Stomach (tissue), 9 donors: Measurements from ENCODE around the gene ILDR2. TPM values are rescaled to one million over a fixed set of nuclear protein-coding genes. Genes with fewer than 3 reads are reported as not detected.
A peak's percentile ranks its signal among the peaks of the same experiment; 100 is the strongest.

Source experiments
- DNase-seq, 2 donors: peaks; one replicate each; pipeline versions ENCODE4 v3.0.0 to v3.0.0-alpha.2; 2013 to 2019
- H3K27ac ChIP-seq, 5 donors: fragments of 200-600 bp in 4 of 5; sonication (generic) in 4 of 5; one replicate each; pipeline ENCODE4 v1.5.1; 2013 to 2019; ENCODE audit warnings: mild to moderate bottlenecking in 1 of 5, moderate library complexity in 1 of 5
- H3K27me3 ChIP-seq, 3 donors: fragments of 200-600 bp; sonication (generic); one replicate each; pipeline ENCODE4 v1.5.1; 2017 to 2019; ENCODE audit warnings: mixed run types in 1 of 3
- H3K36me3 ChIP-seq, 4 donors: fragments of 200-600 bp; sonication (generic); 1 replicate in 3 of 4; 2 replicates in 1 of 4; pipeline ENCODE4 v1.5.1; 2016 to 2019
- H3K4me1 ChIP-seq, 4 donors: fragments of 200-600 bp; sonication (generic); one replicate each; pipeline ENCODE4 v1.5.1; 2016 to 2019
- H3K4me3 ChIP-seq, 4 donors: fragments of 200-600 bp; sonication (generic) in 3 of 4; one replicate each; pipeline ENCODE4 v1.5.1; 2016 to 2019; ENCODE audit warnings: mild to moderate bottlenecking in 1 of 4
- H3K9me3 ChIP-seq, 4 donors: fragments of 200-600 bp; sonication (generic); one replicate each; pipeline ENCODE4 v1.5.1; 2016 to 2019
- CTCF ChIP-seq, 7 experiments: fragments of 450-650 bp in 4 of 7; fragments of 200-600 bp in 3 of 7; sonication (generic) in 3 of 7; IDR thresholded peaks; one replicate each; pipeline ENCODE4 v1.5.1; 2016 to 2019; ENCODE audit warnings: antibody characterized with exemption in 7 of 7, control low read depth in 2 of 7, mild to moderate bottlenecking in 1 of 7
- EP300 ChIP-seq: sonication (generic); formaldehyde crosslinking; IDR thresholded peaks from one replicate; pipeline ENCODE4 v1.6.1; 2017; ENCODE audit warnings: antibody characterized with exemption
- POLR2A ChIP-seq, 4 donors: fragments of 450-650 bp; IDR thresholded peaks; one replicate each; pipeline ENCODE4 v1.6.1; 2016; ENCODE audit warnings: antibody characterized with exemption in 4 of 4, control low read depth in 2 of 4, mild to moderate bottlenecking in 1 of 4, moderate library complexity in 1 of 4
- POLR2AphosphoS5 ChIP-seq, 3 donors: sonication (generic); formaldehyde crosslinking; IDR thresholded peaks; one replicate each; pipeline ENCODE4 v1.6.1; 2016; ENCODE audit warnings: antibody characterized with exemption in 3 of 3
- WGBS, 5 donors: extraction: QIAGEN DNeasy Blood & Tissue Kit in 3 of 5; methylation state at CpG; one replicate each; pipeline versions ENCODE4 v1.1.5 to v1.1.7; 2013 to 2018; 5-methylcytosine and 5-hydroxymethylcytosine counted together
- intact Hi-C: fragments of 100-400 bp; cut with DNase I; formaldehyde crosslinking; loops from one replicate; pipeline ENCODE4 v1.15.1; 2023; ENCODE audit warnings: low total_unique reads
- polyA plus RNA-seq, 3 donors: library from polyadenylated mRNA; stranded (reverse); fragments of 200-250 nt; gene quantifications; one replicate each; pipeline ENCODE4 v1.2.3, GENCODE V29; 2013
- total RNA-seq, 5 donors: library from RNA; depleted of rRNA; stranded (reverse); fragments of >200 nt; gene quantifications; one replicate each; pipeline versions ENCODE4 v1.1.0 to v1.2.3, GENCODE V29; 2014 to 2016
- donor health status: healthy with polysubstance abuse.
- donor health status: Bipolar disorder and iron deficiency.
- donor health status: healthy.

ILDR2 gene
- total and polyA plus RNA-seq, 8 donors: under 0.01 to 0.92 (median 0.14) TPM; not detected in 2

- peaks cover 0 to 21% (median 20%) of the 10 kb centered on the region in 3 donors for H3K27me3 ChIP-seq
- DNase-seq: peak; percentile 27 to 89
- TF ChIP-seq CTCF (IDR thresholded peaks at IDR 0.05): no peak
- H3K4me3 ChIP-seq: peak overlapping the region; percentile 24 to 39 (median 34)
- peaks cover 4 to 17% (median 11%) of the 10 kb centered on the region in 4 donors for H3K4me1 ChIP-seq
- intact Hi-C loops: no loop called here
- H3K36me3 ChIP-seq: no peaks in the 10 kb centered on the region
- WGBS, 5 donors: 5 to 9% (median 7%) methylated on average over 40 to 44 of the region's 44 CpGs
- no peaks in the 10 kb centered on the region for H3K9me3 ChIP-seq
- H3K27ac ChIP-seq: no peak overlapping the region
These were observed 27.8 kb downstream of the ILDR2 start for GRCh38 chr1:166947398-166948043.

- 65 to 72% (median 70%) methylated on average over 5 of the region's 5 CpGs for WGBS, 5 donors
- intact Hi-C loops: no loop called here
- no peak for DNase-seq
These were observed 31.0 kb downstream of the ILDR2 start for GRCh38 chr1:166944186-166944967.

GRCh38 chr1:166939741-166940375, 35.5 kb downstream of the ILDR2 start:
- TF ChIP-seq POLR2AphosphoS5 (IDR thresholded peaks at IDR 0.05) (no peak), EP300 (no peak), POLR2A (IDR thresholded peaks at IDR 0.05) (no peak), CTCF (IDR thresholded peaks at IDR 0.05) (no peak)
- no peak overlapping the region for H3K27ac ChIP-seq
- DNase-seq: no peak
- no peaks in the 10 kb centered on the region for H3K36me3 ChIP-seq
- no peaks in the 10 kb centered on the region for H3K27me3 ChIP-seq
- intact Hi-C loops: no loop called here
- H3K4me1 ChIP-seq: no peaks in the 10 kb centered on the region
- no peaks in the 10 kb centered on the region for H3K9me3 ChIP-seq
- no peak overlapping the region for H3K4me3 ChIP-seq
- WGBS, 5 donors: 85 to 89% (median 86%) methylated on average over 5 of the region's 5 CpGs

More at GRCh38 chr1:166944186-166944967, 31.0 kb downstream of the ILDR2 start:
- no peak for TF ChIP-seq EP300
- TF ChIP-seq POLR2A (IDR thresholded peaks at IDR 0.05): no peak
- TF ChIP-seq CTCF (IDR thresholded peaks at IDR 0.05): no peak
- TF ChIP-seq POLR2AphosphoS5 (IDR thresholded peaks at IDR 0.05): no peak
- Histone ChIP-seq H3K4me3 (no peak overlapping the region), H3K9me3 (no peaks in the 10 kb centered on the region), H3K27me3 (peaks cover 0 to 21% (median 20%) of the 10 kb centered on the region in 3 donors), H3K36me3 (no peaks in the 10 kb centered on the region), H3K27ac (no peak overlapping the region), H3K4me1 (peaks cover 4 to 11% (median 7%) of the 10 kb centered on the region in 4 donors)

GRCh38 chr1:166937962-166938361, 37.4 kb downstream of the ILDR2 start:
- Histone ChIP-seq H3K36me3 (no peaks in the 10 kb centered on the region), H3K27me3 (no peaks in the 10 kb centered on the region), H3K27ac (no peak overlapping the region), H3K4me3 (no peak overlapping the region), H3K9me3 (no peaks in the 10 kb centered on the region), H3K4me1 (no peaks in the 10 kb centered on the region)
- 75 to 96% (median 87%) methylated on average over 2 of the region's 2 CpGs for WGBS, 5 donors
- intact Hi-C loops: no loop called here
- DNase-seq: no peak
- no peak for TF ChIP-seq POLR2AphosphoS5 (IDR thresholded peaks at IDR 0.05)
- no peak for TF ChIP-seq CTCF (IDR thresholded peaks at IDR 0.05)
- TF ChIP-seq POLR2A (IDR thresholded peaks at IDR 0.05): no peak
- TF ChIP-seq EP300: no peak
